ENCODE data around the gene RASGEF1B. TPM values are rescaled to one million over a fixed set of nuclear protein-coding genes. Genes with fewer than 3 reads are reported as not detected.

The RASGEF1B gene
- total and polyA plus RNA-seq, 2 of the 4 experiments (the other 2 are of a cell fraction), result 0.09 to 0.36 TPM

GRCh38 chr4:81418572-81418971, 53.1 kb downstream of the RASGEF1B start:
- no peak overlapping the region for H2BK5ac ChIP-seq (ENCODE audit: low read depth, low read length, poor library complexity, severe bottlenecking)
- H2AFZ ChIP-seq (replicated peaks; ENCODE audit: low read length, poor library complexity), result no peak overlapping the region
- no peak overlapping the region for H4K5ac ChIP-seq (ENCODE audit: low read depth, low read length)
- in situ Hi-C loops (cut with MboI; ENCODE audit: low sequenced_read_pairs), result no loop called here
- dilution Hi-C loops (cut with HindIII; ENCODE audit: low sequenced_read_pairs, unreplicated experiment), result loop anchor here (25.0 kb wide), 1 partner anchor 419 kb away; no protein-coding TSS in a partner anchor
- POLR2A ChIA-PET (ENCODE audit: unreplicated experiment), result no interaction called here
- no peak overlapping the region for H3K27ac ChIP-seq (ENCODE audit: insufficient read depth, low read length)
- ATAC-seq (ENCODE audit: low read depth) (no peak), DNase-seq (no peak)
- H2BK20ac ChIP-seq (ENCODE audit: low read depth, low read length), result no peak overlapping the region
- no peak overlapping the region for H2AK5ac ChIP-seq (ENCODE audit: low read depth, low read length)
- intact Hi-C loops (cut with micrococcal nuclease), result no loop called here
- no TSS peak for BruUV-seq (replicated peaks)
- H2BK15ac ChIP-seq (ENCODE audit: low read depth, low read length), result no peak overlapping the region
- no peaks in the 10 kb centered on the region for H3K27me3 ChIP-seq (ENCODE audit: control insufficient read depth, insufficient read depth, low read length)
- no peak for TF ChIP-seq NFE2L2 (IDR thresholded peaks at IDR 0.05; ENCODE audit: low read depth, low read length)
- TF ChIP-seq, protein P1, sequence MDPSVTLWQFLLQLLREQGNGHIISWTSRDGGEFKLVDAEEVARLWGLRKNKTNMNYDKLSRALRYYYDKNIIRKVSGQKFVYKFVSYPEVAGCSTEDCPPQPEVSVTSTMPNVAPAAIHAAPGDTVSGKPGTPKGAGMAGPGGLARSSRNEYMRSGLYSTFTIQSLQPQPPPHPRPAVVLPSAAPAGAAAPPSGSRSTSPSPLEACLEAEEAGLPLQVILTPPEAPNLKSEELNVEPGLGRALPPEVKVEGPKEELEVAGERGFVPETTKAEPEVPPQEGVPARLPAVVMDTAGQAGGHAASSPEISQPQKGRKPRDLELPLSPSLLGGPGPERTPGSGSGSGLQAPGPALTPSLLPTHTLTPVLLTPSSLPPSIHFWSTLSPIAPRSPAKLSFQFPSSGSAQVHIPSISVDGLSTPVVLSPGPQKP (IDR thresholded peaks at IDR 0.05; ENCODE audit: borderline replicate concordance, low read depth, low read length), result no peak
- TF ChIP-seq SMC3 (IDR thresholded peaks at IDR 0.05; ENCODE audit: low read depth, low read length), result no peak
- TF ChIP-seq FOS (IDR thresholded peaks at IDR 0.05; ENCODE audit: low read depth, low read length), result no peak
- no peak for TF ChIP-seq CEBPB (IDR thresholded peaks at IDR 0.05; ENCODE audit: low read depth, low read length)
- H3K14ac ChIP-seq (replicated peaks; ENCODE audit: low read depth, low read length), result no peak overlapping the region
- no peaks in the 10 kb centered on the region for H4K20me1 ChIP-seq (ENCODE audit: insufficient read depth, low read length)
- no peak overlapping the region for H3K4me2 ChIP-seq (ENCODE audit: low read depth, low read length)
- H4K91ac ChIP-seq (ENCODE audit: insufficient read depth, low read depth, low read length), result no peak overlapping the region
- H3K9ac ChIP-seq (ENCODE audit: low read depth, low read length), result no peak overlapping the region
- H3K23ac ChIP-seq (ENCODE audit: low read depth, low read length), result no peak overlapping the region
- H3K36me3 ChIP-seq (ENCODE audit: control insufficient read depth, insufficient read depth, low read length), result no peaks in the 10 kb centered on the region
- H2AK9ac ChIP-seq (replicated peaks; ENCODE audit: low read depth, low read length, poor library complexity), result no peak overlapping the region
- no peaks in the 10 kb centered on the region; the same call in 1 of the 2 replicates for H3K9me1 ChIP-seq (ENCODE audit: insufficient read depth, low read length)
- H2BK120ac ChIP-seq (ENCODE audit: low read depth, low read length), result no peak overlapping the region
- H3K18ac ChIP-seq (ENCODE audit: low read depth, low read length), result no peak overlapping the region
- no CpG with 5 or more reads among the region's 1 CpG for whole genome bisulfite sequencing, 2 experiments (ENCODE audit: extremely low coverage in 2 of 2, insufficient read length in 1 of 2)
- H3K4me1 ChIP-seq (ENCODE audit: control insufficient read depth, insufficient read depth, low read length), result peaks cover 4% of the 10 kb centered on the region; the same call in 1 of the 2 replicates
- H4K8ac ChIP-seq (ENCODE audit: low read depth in 2 of 2, low read length in 2 of 2), result no peak overlapping the region
- no peak overlapping the region for H3K4me3 ChIP-seq (ENCODE audit: insufficient read depth, low read depth, low read length)
- H3K56ac ChIP-seq (ENCODE audit: extremely low read depth, insufficient read depth, low read length), result no peak overlapping the region
- CTCF ChIA-PET, result no interaction called here
- H3K9me3 ChIP-seq (ENCODE audit: control insufficient read depth, insufficient read depth, low read length), result no peaks in the 10 kb centered on the region
- H3K79me1 ChIP-seq (ENCODE audit: low read depth in 1 of 2, low read length in 2 of 2), result no peaks in the 10 kb centered on the region
- no peak overlapping the region for H3K4ac ChIP-seq (ENCODE audit: low read depth, low read length)

All from IMR-90 (cell line).